GM18508 (cell line): ENCODE results near the gene CNGA2.

Experiments used
- ATAC-seq: cut with Tn5 transposase; IDR thresholded peaks from one replicate; pipeline ENCODE4 v1.9.1; 2021; ENCODE audit warnings: moderate number of reproducible peaks; ENCODE audit not compliant: insufficient read depth, unreplicated experiment

CNGA2 gene

GRCh38 chrX:151711154-151711553, 23.4 kb upstream of the CNGA2 start:
- ATAC-seq = no peak

DNA sequence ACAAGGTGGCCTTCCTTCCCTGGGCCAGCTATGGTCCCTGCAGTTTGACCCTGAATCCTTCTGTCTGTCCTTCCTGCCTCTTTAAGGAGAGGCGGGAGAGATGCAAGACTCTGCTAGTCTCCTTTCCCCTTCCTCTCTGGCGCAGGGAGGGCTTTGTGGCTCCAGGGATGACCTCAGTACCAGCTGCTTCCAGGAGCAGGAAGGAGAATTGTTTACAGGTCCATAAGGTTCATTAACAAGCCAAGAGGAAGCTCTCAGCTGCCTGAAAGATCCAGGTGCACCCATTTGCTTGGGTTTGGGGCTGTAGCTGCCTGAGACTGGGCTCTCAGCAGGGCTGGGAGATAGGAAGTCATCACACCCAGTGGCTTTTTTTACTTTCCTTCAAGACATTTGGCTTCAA, 22.8 kb upstream of the CNGA2 start:
- no peak for ATAC-seq

- ATAC-seq = no peak
Observed at GRCh38 chrX:151712253-151712652, 22.3 kb upstream of the CNGA2 start.

DNA sequence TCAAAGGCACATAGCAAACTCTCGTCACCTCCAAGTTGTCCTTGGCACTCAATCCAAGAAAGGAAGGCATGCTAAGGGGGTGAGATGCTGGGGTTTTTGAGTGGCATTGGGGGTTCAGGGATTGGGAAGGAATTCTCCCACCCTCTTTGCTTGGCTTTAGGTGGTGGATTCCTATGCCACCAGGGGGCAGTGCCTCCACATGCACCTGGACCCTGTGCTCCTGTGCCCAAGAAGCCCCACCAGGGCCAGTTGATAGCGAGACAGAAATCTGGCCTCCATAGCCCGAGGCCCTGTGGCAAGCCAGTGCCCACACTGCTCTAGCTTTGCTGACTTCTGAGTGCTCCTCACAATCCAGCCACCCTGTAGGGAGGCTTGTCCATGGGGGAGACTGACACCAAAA, 20.7 kb upstream of the CNGA2 start:
- ATAC-seq = no peak

DNA sequence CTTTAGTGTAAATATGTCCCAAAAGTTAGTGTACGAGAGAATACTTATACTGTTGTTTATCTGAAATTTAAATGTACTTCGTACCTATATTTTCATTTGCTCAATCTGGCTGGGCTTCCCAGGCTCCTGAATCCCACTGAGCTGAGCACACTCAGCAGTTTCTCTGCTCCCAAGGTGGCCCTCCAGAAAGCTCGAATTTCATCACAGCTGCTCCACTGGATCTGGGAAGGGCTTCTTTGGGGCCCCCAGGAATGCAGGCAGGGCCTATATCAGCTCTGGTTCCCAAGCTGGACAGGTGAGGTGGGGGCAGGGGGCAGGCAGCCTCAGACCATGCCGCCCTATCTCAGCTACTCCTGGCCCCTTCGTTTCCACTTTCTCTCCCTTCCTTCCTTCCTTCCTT, 20.2 kb upstream of the CNGA2 start:
- no peak for ATAC-seq

GRCh38 chrX:151715752-151716151, 18.8 kb upstream of the CNGA2 start, which contains the start of gene FATE1:
Gene FATE1 (plus strand): TSS chrX:151716035. CDS start chrX:151716120, 85 bp downstream.
- ATAC-seq = no peak

DNA sequence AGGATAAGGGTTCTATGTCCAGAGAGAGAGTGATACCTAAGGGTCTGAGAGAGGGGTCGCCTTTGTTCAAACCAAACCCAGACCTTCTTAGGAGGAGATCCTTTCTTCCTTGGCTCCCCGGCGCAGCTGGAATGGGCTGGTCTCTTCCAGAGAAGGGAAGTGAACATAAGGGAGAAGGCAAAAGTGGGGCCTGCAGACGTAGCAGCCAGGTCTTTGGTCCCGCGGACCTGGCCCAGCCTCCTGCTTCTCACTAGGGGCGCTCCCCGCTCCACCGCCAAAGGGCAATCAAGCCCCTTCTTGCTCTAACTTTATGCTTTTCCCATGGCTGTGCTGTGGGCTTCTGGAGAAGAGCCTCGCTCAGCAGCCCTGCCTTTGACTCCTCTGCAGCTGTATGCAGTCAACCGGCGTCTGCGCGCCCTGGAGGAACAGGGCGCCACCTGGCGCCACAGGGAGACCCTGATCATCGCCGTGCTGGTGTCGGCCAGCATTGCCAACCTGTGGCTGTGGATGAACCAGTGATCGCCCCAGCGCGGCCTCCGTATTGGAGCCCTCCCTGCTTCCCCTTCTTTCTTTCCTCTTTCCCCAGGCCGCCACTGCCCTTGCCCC, 12.2 kb upstream of the CNGA2 start:
- no peak for ATAC-seq

- no peak for ATAC-seq
Observed at GRCh38 chrX:151723156-151723760, 11.3 kb upstream of the CNGA2 start.

GRCh38 chrX:151724563-151725337, 9.8 kb upstream of the CNGA2 start:
- no peak for ATAC-seq

GRCh38 chrX:151725338-151725614, 9.3 kb upstream of the CNGA2 start:
- ATAC-seq = no peak

DNA sequence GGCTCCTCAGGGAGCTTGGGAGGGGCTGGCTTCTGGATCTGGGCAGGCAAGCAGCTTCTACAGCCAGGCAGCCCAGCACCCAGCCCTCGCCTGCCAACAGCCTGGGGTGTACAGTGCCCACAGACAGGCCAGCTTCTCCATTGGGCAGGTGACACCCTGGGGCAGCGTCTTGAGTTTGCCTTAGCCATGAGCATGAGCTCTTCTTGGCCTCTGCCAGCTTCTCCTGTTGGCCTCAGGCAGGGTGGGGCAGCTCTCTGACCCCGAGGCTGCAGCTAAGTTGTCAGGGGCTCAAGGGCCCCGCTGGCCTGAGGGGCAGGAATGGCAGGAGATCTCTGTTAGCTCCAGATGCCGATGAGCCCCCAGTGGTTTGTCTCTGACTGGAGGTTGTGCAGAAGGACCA, 7.8 kb upstream of the CNGA2 start:
- ATAC-seq = no peak

- no peak for ATAC-seq
Observed at GRCh38 chrX:151727346-151727745, 7.2 kb upstream of the CNGA2 start.

- ATAC-seq = no peak
Observed at GRCh38 chrX:151729056-151729725, 5.4 kb upstream of the CNGA2 start.

DNA sequence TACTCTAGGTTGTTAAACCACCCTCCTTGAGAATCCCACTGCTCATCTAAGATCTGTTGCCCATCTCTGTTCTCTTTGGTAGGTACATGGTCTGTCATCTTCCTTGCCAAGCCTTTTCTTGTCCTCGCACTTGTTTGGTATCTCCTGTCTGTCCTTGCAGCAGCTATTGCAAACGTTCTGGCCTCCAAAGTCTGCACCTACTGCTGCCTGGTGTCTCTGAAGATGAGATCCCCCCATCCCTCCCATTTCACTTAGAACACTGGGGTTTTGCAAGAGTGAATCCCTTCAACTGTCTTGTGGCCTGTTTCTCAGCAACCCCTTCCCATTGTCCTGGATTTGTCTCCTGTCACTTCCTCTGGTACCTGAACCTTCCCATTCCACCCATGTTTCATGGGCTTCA, 673 bp downstream of the CNGA2 start:
- ATAC-seq = no peak

DNA sequence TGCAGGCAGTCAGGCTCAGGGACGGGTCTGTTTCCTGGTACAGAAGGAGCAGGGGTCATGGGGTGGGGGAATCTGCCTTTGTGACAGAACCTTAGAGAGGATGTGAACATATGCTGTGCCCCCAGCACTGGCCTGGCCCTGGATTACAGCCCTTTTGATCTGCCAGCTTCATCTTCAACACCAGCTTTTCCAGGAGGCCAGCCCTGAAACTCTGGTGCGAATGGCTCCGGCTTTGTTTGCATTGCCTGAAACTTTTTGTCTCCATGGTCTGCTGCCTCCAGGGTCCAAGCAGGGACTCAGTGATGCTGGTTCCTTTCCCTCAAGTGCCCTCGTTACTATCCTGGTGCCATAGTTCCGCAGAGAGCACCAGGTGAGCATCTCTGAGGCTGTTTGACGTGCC, 2.1 kb downstream of the CNGA2 start:
- ATAC-seq = no peak

DNA sequence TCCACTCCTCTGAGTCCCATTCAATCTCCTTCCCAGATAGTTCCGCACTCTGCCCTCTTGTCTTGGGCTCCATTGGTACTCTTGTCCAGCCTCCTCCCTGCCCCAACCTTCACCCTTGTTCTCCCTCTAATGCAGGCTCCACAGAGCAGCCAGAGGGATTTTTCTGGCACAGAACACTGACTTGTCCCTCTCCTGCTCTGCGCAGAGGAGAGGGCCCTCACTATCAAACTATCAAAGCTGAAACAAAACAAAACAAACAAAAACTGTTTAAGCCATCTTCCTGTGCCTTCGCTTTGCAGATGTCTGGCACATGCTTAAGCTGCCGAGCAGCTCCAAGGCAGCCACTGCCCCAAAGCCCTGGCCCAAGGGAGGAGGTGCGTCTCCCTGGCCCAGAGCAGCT, 2.9 kb downstream of the CNGA2 start:
- no peak for ATAC-seq

DNA sequence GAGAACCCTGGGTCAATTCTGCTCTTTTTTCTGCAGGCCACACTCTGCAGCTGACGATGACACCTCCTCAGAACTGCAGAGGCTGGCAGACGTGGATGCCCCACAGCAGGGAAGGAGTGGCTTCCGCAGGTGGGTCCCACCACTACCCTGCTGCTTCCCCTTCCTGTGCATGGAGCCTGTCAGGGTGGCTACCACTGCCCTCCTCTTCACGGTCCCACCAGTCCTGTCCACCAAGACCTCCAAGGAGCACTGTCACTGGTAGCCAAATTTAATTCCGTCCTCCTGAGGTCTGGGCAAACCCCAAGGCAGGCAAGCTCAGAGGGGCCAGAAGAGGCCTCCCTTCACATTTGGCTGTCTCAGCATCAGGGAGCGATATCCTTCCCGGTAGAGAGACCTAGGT, 4.2 kb downstream of the CNGA2 start:
- no peak for ATAC-seq

- ATAC-seq = no peak
Observed at GRCh38 chrX:151741606-151742005, 7.1 kb downstream of the CNGA2 start.

- ATAC-seq = no peak
Observed at GRCh38 chrX:151742311-151742710, 7.8 kb downstream of the CNGA2 start.

GRCh38 chrX:151743651-151744470, 9.3 kb downstream of the CNGA2 start:
- ATAC-seq = no peak

- no peak for ATAC-seq
Observed at GRCh38 chrX:151745651-151746050, 11.1 kb downstream of the CNGA2 start.
